ENCODE results near the gene PARD3. TPM values are rescaled to one million over a fixed set of nuclear protein-coding genes. Genes with fewer than 3 reads are reported as not detected.

Gene PARD3
- total and polyA plus RNA-seq, 8 donors: 25.6 to 54.5 (median 47.8) TPM

- Histone ChIP-seq H3K4me1 (no peaks in the 10 kb centered on the region), H3K4me3 (no peak overlapping the region), H3K9me3 (no peaks in the 10 kb centered on the region), H3K36me3 (peaks cover 0 to 5% of the 10 kb centered on the region in 2 donors), H3K27ac (no peak overlapping the region), H3K27me3 (no peaks in the 10 kb centered on the region)
- TF ChIP-seq CTCF (IDR thresholded peaks at IDR 0.05): no peak
- intact Hi-C loops (cut with DNase I): no loop called here
- DNase-seq (no peak), ATAC-seq (no peak)
These were observed 463.9 kb downstream of the PARD3 start for GRCh38 chr10:34351161-34351560.

GRCh38 chr10:34348917-34349485 is 466.1 kb downstream of the PARD3 start:
- H3K4me3 ChIP-seq: no peak overlapping the region
- no peak overlapping the region for H3K27ac ChIP-seq
- no peaks in the 10 kb centered on the region for H3K9me3 ChIP-seq
- TF ChIP-seq CTCF (IDR thresholded peaks at IDR 0.05): no peak
- DNase-seq (no peak), ATAC-seq (no peak)
- H3K4me1 ChIP-seq: no peaks in the 10 kb centered on the region
- intact Hi-C loops (cut with DNase I): no loop called here
- H3K27me3 ChIP-seq: no peaks in the 10 kb centered on the region
- no peaks in the 10 kb centered on the region for H3K36me3 ChIP-seq

- no peaks in the 10 kb centered on the region for H3K9me3 ChIP-seq
- no peak for DNase-seq
- no peak for ATAC-seq
- H3K36me3 ChIP-seq: no peaks in the 10 kb centered on the region
- no peak for TF ChIP-seq CTCF (IDR thresholded peaks at IDR 0.05)
- no peaks in the 10 kb centered on the region for H3K4me1 ChIP-seq
- no peaks in the 10 kb centered on the region for H3K27me3 ChIP-seq
- intact Hi-C loops (cut with DNase I): no loop called here
- no peak overlapping the region for H3K27ac ChIP-seq
- no peak overlapping the region for H3K4me3 ChIP-seq
These were observed 467.1 kb downstream of the PARD3 start for GRCh38 chr10:34348021-34348420.

- ATAC-seq (no peak), DNase-seq (no peak)
- Histone ChIP-seq H3K4me1 (no peaks in the 10 kb centered on the region), H3K4me3 (no peak overlapping the region), H3K9me3 (no peaks in the 10 kb centered on the region), H3K27ac (no peak overlapping the region), H3K36me3 (no peaks in the 10 kb centered on the region), H3K27me3 (no peaks in the 10 kb centered on the region)
- no peak for TF ChIP-seq CTCF (IDR thresholded peaks at IDR 0.05)
- intact Hi-C loops (cut with DNase I): no loop called here
These were observed 468.0 kb downstream of the PARD3 start for GRCh38 chr10:34347131-34347530.

GRCh38 chr10:34346516-34347100 is 468.5 kb downstream of the PARD3 start:
- no peak overlapping the region for H3K4me3 ChIP-seq
- TF ChIP-seq CTCF (IDR thresholded peaks at IDR 0.05): no peak
- no peaks in the 10 kb centered on the region for H3K9me3 ChIP-seq
- H3K27ac ChIP-seq: no peak overlapping the region
- no peaks in the 10 kb centered on the region for H3K36me3 ChIP-seq
- H3K27me3 ChIP-seq: no peaks in the 10 kb centered on the region
- no peaks in the 10 kb centered on the region for H3K4me1 ChIP-seq
- intact Hi-C loops (cut with DNase I): no loop called here
- ATAC-seq (no peak), DNase-seq (peak in 1 of 4 donors; percentile 28)
